GM23338 (cell line): ENCODE results near the gene GOLGA2. TPM values are rescaled to one million over a fixed set of nuclear protein-coding genes. Genes with fewer than 3 reads are reported as not detected.

Source experiments
- ATAC-seq: fragments of 200-7000 bp; cut with Tn5 transposase; 3 replicates; pipeline ENCODE4 v1.9.1; 2020
- DNase-seq: peaks from one replicate; pipeline ENCODE4 v3.0.0-alpha.2; 2015; ENCODE audit warnings: low spot score
- H2AFZ ChIP-seq: fragments of 200-600 bp; sonication (generic); 2 replicates; pipeline ENCODE4 v1.8.0; 2016; ENCODE audit warnings: antibody characterized with exemption, mild to moderate bottlenecking, moderate library complexity
- H3F3A ChIP-seq: fragments of 200-600 bp; sonication (generic); replicated peaks from 2 replicates; pipeline ENCODE4 v1.8.0; 2017; ENCODE audit warnings: antibody characterized with exemption, mixed run types, low read depth
- H3K27ac ChIP-seq: fragments of 200-600 bp; sonication (generic); 2 replicates; pipeline ENCODE4 v1.6.1; 2016; ENCODE audit warnings: low read depth
- H3K27me3 ChIP-seq: fragments of 200-600 bp; sonication (generic); 2 replicates; pipeline ENCODE4 v1.8.0; 2016; ENCODE audit warnings: mild to moderate bottlenecking, mixed run types, moderate library complexity; ENCODE audit not compliant: insufficient read depth
- H3K36me3 ChIP-seq: fragments of 200-600 bp; sonication (generic); 2 replicates; pipeline ENCODE4 v1.8.0; 2016; ENCODE audit warnings: mild to moderate bottlenecking; ENCODE audit not compliant: insufficient read depth
- H3K4me1 ChIP-seq: fragments of 200-600 bp; sonication (generic); 2 replicates; pipeline ENCODE4 v1.8.0; 2016; ENCODE audit warnings: mild to moderate bottlenecking, moderate library complexity; ENCODE audit not compliant: insufficient read depth
- H3K4me2 ChIP-seq: fragments of 200-600 bp; sonication (generic); 2 replicates; pipeline ENCODE4 v1.7.1; 2017; ENCODE audit warnings: mixed run types
- H3K4me3 ChIP-seq: fragments of 200-600 bp; sonication (generic); 2 replicates; pipeline ENCODE4 v1.6.1; 2016; ENCODE audit warnings: mixed run types
- H3K79me2 ChIP-seq: fragments of 200-600 bp; sonication (generic); replicated peaks from 2 replicates; pipeline ENCODE4 v1.8.0; 2017; ENCODE audit warnings: mild to moderate bottlenecking; ENCODE audit not compliant: insufficient read depth
- H3K9me2 ChIP-seq: fragments of 200-600 bp; sonication (generic); 2 replicates; pipeline ENCODE4 v1.8.0; 2017; ENCODE audit not compliant: insufficient read depth
- H4K20me1 ChIP-seq: fragments of 200-600 bp; sonication (generic); replicated peaks from 2 replicates; pipeline ENCODE4 v1.8.0; 2017; ENCODE audit warnings: mild to moderate bottlenecking; ENCODE audit not compliant: insufficient read depth
- H3K27ac Mint-ChIP-seq: 2 replicates; pipeline ENCODE4 v1.8.0; 2020; ENCODE audit warnings: inconsistent platforms, mild to moderate bottlenecking, moderate library complexity, mixed read lengths
- H3K27me3 Mint-ChIP-seq: 3 replicates; pipeline ENCODE4 v1.8.0; 2022; ENCODE audit warnings: low read depth, mild to moderate bottlenecking, moderate library complexity, mixed read lengths, inconsistent platforms; ENCODE audit not compliant: insufficient read depth, poor library complexity
- H3K36me3 Mint-ChIP-seq: 3 replicates; pipeline ENCODE4 v1.8.0; 2021; ENCODE audit warnings: low read depth, mild to moderate bottlenecking, inconsistent platforms, moderate library complexity, mixed read lengths
- H3K4me1 Mint-ChIP-seq: 3 replicates; pipeline ENCODE4 v1.8.0; 2020; ENCODE audit warnings: mild to moderate bottlenecking, inconsistent platforms, mixed read lengths
- H3K4me3 Mint-ChIP-seq: 3 replicates; pipeline ENCODE4 v1.8.0; 2021; ENCODE audit warnings: moderate library complexity, mild to moderate bottlenecking, inconsistent platforms, mixed read lengths
- H3K9me3 Mint-ChIP-seq: 3 replicates; pipeline ENCODE4 v1.8.0; 2020; ENCODE audit warnings: moderate library complexity, mild to moderate bottlenecking, inconsistent platforms, mixed read lengths
- CREB1 ChIP-seq: fragments of 250-450 bp; sonication (Bioruptor Pico); IDR thresholded peaks from 2 replicates; pipeline ENCODE4 v1.5.0; 2020; ENCODE audit warnings: low read depth, mild to moderate bottlenecking, moderate library complexity
- EZH2 ChIP-seq: fragments of 200-600 bp; sonication (generic); IDR thresholded peaks from one replicate; pipeline ENCODE4 v1.8.0; 2017; ENCODE audit warnings: antibody characterized with exemption, mild to moderate bottlenecking, low read depth; ENCODE audit not compliant: unreplicated experiment
- NANOG ChIP-seq: IDR thresholded peaks from 2 replicates; pipeline ENCODE4 v1.6.1; 2016; ENCODE audit warnings: antibody characterized with exemption, borderline replicate concordance
- POLR2AphosphoS5 ChIP-seq: IDR thresholded peaks from 2 replicates; pipeline ENCODE4 v1.6.1; 2016; ENCODE audit warnings: antibody characterized with exemption, low read depth
- REST ChIP-seq: IDR thresholded peaks from one replicate; pipeline ENCODE4 v1.6.1; 2018; ENCODE audit warnings: antibody characterized with exemption; ENCODE audit not compliant: unreplicated experiment
- ZNF462 ChIP-seq: fragments of 250-450 bp; sonication (Bioruptor Pico); IDR thresholded peaks from 2 replicates; pipeline ENCODE4 v1.5.0; 2020; ENCODE audit warnings: mild to moderate bottlenecking, moderate library complexity
- polyA plus RNA-seq: library from polyadenylated mRNA; unstranded; fragments of >200 nt; fragmentation: Nextera tagmentation; extraction: Ambion mirVana; gene quantifications from 2 replicates; pipeline ENCODE4 v1.2.1, GENCODE V29; 2016
- total RNA-seq: library from RNA; depleted of rRNA; stranded (reverse); fragments of >200 nt; shearing (Covaris generic); gene quantifications from 2 replicates; pipeline ENCODE4 v1.2.3, GENCODE V29; 2014

GOLGA2 gene
- total and polyA plus RNA-seq, 2 experiments from 2014 or later, result 32.6 to 48.4 TPM

- Mint-ChIP-seq H3K4me1 (no peaks in the 10 kb centered on the region; the same call in 2 of the 3 replicates), H3K36me3 (peaks cover 5% of the 10 kb centered on the region), H3K27ac (no peak overlapping the region), H3K27me3 (peaks cover 6% of the 10 kb centered on the region), H3K9me3 (no peaks in the 10 kb centered on the region), H3K4me3 (no peak overlapping the region; the same call in 2 of the 3 replicates)
- Histone ChIP-seq H3F3A (no peaks in the 10 kb centered on the region), H3K4me3 (no peak overlapping the region), H4K20me1 (no peaks in the 10 kb centered on the region), H3K4me2 (no peak overlapping the region), H3K27ac (no peak overlapping the region), H3K79me2 (no peaks in the 10 kb centered on the region), H3K27me3 (no peaks in the 10 kb centered on the region), H3K4me1 (no peaks in the 10 kb centered on the region), H3K36me3 (no peaks in the 10 kb centered on the region), H3K9me2 (no peaks in the 10 kb centered on the region), H2AFZ (no peak overlapping the region)
- no peak for TF ChIP-seq CREB1
- no peak for TF ChIP-seq NANOG
- no peak for TF ChIP-seq REST
- TF ChIP-seq POLR2AphosphoS5, result no peak; the same call in 1 of the 2 replicates
- TF ChIP-seq ZNF462 (CRISPR knock-in tag), result no peak
- no peak for TF ChIP-seq EZH2
- DNase-seq (no peak), ATAC-seq (peak; percentile 42)
Measured at GRCh38 chr9:128233817-128234406, 41.9 kb downstream of the GOLGA2 start.
